ENCODE results near the gene CRY1.

The CRY1 gene

DNA sequence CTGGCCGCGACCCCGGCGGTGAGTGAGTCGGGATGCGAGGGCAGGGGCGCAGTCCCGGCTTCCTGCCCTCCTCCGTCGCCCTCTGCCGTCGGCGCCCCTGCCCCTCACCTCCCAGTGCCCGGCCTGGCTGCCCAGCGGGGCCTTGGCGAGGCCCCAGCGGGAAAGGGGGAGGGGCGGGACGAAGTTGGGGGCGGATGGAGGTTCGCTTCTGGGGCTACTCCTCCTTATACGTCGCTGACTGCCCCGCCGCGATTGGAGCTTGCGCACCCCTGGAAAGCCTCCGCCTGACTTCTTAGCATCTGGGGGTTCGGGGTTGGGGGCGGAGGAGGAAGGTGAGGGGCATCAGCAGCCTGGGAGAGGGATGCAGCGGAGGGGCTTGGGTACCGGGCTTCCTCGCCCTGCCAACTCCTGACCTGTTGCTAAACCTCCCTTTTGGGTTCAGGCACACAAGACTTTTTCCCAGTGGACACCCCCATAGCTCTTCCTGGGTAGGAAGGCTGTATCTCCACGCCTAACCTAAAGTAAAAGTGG, 137.2 kb downstream of the CRY1 start:
- peak; percentile 56 for DNase-seq

GRCh38 chr12:106955377-106956047, 137.8 kb downstream of the CRY1 start, which contains the start of gene TMEM263:
TSS of gene TMEM263 (plus strand) at chr12:106955907. CDS start at chr12:106967117, 11,210 bp downstream.
- peak; percentile 88 for DNase-seq

DNA sequence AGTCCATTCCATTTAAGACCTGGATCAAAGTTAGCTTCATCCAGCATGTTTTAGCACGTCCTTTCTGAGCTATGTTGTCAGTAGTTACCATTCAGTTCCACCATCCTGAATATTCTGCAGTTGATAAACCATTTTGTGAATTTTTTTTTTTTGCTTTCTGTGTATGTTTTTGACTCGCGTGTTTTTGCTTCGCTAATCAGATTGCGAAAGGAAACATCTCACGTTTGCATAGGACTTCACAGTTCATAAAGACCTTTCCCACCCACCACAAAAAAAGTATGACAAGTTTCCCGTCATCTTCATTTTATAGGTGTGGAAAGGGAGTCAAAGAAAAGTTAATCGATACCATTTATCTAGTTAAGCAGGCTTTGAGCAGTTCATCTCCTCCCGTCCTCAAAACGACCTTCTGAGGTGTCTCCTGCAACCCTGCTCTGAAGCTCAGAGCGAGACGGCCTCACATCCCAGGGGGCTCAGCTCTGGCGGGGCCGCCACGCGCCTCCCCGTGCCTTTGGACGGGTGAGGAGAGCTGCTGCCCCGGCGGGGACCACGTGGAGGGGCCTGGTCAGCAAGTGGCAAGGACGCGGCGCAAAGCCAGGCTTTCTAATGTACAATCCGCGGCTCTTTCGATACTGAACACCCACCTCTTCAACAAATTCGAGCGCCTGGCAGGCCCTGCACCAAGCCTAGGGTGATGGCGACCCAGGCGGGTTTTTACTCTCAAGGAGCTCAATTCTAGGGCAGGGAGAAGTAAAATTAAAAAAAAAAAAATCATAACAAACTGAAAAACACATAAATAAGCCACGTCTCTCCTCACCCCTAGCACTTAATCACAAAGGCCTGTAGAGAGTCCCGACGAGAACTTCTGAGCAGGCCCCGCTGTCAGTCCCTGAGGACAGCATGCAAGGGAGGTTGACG, 138.6 kb downstream of the CRY1 start:
- peak; percentile 7 for DNase-seq

DNA sequence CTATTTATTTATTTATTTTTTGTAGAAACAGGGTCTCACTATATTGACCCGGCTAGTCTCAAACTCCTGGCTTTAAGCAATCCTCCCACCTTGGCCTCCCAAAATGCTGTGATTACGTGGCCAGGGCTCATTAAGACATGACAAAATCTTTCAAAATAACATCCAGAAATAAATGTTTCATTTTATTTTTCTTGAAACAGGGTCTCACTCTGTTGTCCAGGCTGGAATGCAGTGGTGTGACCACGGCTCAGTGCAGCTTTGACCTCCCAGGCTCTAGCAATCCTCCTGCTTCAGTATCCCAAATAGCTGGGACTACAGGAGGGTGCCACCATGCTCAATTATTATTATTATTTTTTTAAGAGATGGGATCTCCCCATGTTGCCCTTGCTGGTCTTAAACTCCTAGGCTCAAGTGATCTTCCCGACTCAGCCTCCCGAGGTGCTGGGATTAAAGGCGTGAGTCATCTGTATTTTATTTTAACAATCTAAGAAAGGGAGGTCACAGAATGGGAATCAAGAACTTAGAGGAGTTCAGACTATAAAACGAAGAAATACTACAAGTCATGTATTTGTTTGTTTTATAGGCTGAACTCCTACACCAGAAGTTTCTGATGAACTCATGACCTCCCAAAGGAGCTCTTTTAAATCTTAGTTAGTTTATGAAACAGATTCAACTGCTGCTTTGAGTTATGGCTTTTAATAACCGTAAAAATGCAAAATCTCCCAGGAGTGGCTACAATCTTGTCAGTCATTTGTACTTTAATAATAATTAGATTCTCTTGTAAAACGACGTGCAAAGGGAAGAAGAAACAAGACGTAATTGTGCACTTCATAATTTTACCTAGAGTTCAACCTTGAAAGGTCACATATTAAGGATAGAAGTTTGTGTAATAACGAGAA, 139.7 kb downstream of the CRY1 start:
- no peak for DNase-seq

GRCh38 chr12:106950591-106950990, 142.8 kb downstream of the CRY1 start:
- no peak for DNase-seq

DNA sequence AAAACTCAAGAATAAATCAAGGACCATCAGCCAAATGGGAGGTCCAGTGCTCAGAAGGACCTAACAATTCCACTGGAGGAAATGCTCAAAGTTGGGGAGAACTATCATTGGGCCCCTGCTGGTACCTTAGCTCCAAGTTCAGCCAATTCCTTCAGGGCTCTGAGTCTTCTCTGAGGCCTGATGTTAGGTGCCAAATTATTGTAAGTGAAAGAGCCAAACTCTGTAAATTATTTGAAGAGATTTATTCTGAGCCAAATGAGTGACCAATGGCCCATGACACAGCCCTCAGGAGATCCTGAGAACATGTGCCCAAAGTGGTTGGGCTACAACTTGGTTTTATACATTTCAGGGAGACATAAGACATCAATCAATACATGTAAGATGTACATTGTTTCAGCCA, 145.9 kb downstream of the CRY1 start:
- no peak for DNase-seq

- DNase-seq: no peak
Measured at GRCh38 chr12:106945261-106945851, 148.0 kb downstream of the CRY1 start.

DNA sequence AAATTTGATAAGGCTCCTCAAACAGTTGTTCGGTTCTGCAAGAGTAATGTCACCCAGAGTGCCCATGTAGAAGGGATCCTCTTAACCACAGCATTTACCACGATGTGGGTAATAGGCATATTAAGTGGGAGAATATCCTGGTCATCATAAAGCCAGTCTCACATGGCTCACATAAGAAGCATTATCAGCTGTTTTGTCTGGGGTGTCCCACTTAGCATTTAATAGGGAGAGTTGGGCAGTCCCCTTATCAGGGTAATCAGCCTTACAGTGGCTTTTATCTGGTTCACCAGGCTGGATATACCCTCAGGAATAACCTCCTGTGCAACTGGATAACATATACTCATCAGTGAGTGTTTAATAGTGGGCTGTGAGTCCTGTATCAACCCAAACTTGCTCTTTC, 150.6 kb downstream of the CRY1 start:
- no peak for DNase-seq

DNA sequence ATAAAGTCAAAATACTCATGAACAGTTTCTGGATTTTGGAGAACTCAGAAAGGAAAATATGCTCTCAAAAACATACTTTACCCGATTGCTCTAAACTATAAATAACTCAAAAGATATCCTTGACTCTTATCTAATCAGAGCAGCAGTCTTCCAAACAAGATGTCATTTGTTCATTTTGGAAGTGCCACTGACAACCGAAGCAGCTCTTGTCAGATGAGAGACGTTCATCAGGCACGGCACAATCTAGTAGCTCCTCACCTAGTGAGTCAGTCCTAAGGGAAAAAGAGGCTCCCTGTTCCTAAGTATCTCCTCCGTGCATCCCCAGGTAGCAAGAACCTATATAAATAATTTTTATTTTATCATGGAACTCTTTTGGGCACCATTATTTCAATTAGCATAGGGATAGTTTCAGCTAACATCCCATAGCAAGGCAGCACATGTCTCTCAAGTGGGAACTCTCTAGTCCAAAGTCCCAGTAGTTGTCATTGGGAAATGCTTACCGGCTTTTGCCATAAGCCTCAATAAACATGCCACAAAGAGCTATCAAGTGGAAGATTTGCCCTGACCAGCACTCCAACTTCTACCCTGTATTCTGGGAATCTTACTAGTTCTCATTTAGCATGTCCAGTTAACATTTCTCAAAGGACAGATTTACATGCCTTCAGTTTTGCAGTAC, 151.7 kb downstream of the CRY1 start:
- no peak for DNase-seq
